Endothelial cell of umbilical vein (primary cell): ENCODE data around the gene GPR68. TPM values are rescaled to one million over a fixed set of nuclear protein-coding genes. Genes with fewer than 3 reads are reported as not detected.
"Not testable (repeated sequence)": the region's sequence is repeated elsewhere in the genome, so short reads cannot be mapped to it uniquely, and the experiment has no call there.

Experiments
- BruUV-seq: library from RNA; stranded (reverse); fragments of 400-500 nt; replicated peaks from 2 replicates; lab custom pipeline; 2021; lab: Mats Ljungman, UMichigan
- CTCF ChIA-PET: fragments of 300-600, 350-600 bp; sonication (Branson Sonifier 250); formaldehyde crosslinking; loops from one replicate; lab custom pipeline; 2021; ENCODE audit warnings: antibody characterized with exemption, inconsistent platforms; lab: Charles Lee
- POLR2A ChIA-PET: fragments of 300-600, 350-600 bp; sonication (Branson Sonifier 250); formaldehyde crosslinking; loops from one replicate; lab custom pipeline; 2021; ENCODE audit warnings: antibody characterized with exemption, inconsistent platforms; lab: Charles Lee
- DNase-seq: peaks from one replicate; pipeline ENCODE4 v3.0.0-alpha.2; 2011; ENCODE audit warnings: low read depth, low spot score
- FAIRE-seq: peaks from 2 replicates; lab custom pipeline; 2011; peaks lifted over from hg19 to GRCh38; lab: Jason Lieb, UNC
- H2AFZ ChIP-seq: 2 replicates; pipeline ENCODE4 v1.6.0; 2012; ENCODE audit warnings: low read depth, low read length, control low read depth, inconsistent platforms
- H3K27ac ChIP-seq: 2 replicates; pipeline ENCODE4 v1.5.1; 2011; ENCODE audit warnings: low read depth, mild to moderate bottlenecking, control low read depth, low read length, moderate library complexity; ENCODE audit not compliant: insufficient read depth
- H3K27me3 ChIP-seq, 2 experiments: 2 replicates each; pipeline versions ENCODE4 v1.6.0 to v1.6.1; 2011; ENCODE audit warnings: low read length in 2 of 2, mixed read lengths in 1 of 2; ENCODE audit not compliant: control insufficient read depth in 2 of 2, insufficient read depth in 2 of 2
- H3K36me3 ChIP-seq, 2 experiments: 2 replicates in 1 of 2; 3 replicates in 1 of 2; pipeline ENCODE4 v1.5.1; 2011; ENCODE audit warnings: low read length in 2 of 2, mild to moderate bottlenecking in 1 of 2, moderate library complexity in 1 of 2; ENCODE audit not compliant: control insufficient read depth in 2 of 2, insufficient read depth in 2 of 2; ENCODE audit errors: extremely low read depth in 1 of 2
- H3K4me1 ChIP-seq: 3 replicates; pipeline ENCODE4 v1.5.1; 2011; ENCODE audit warnings: mild to moderate bottlenecking, low read length; ENCODE audit not compliant: control insufficient read depth, insufficient read depth; ENCODE audit errors: extremely low read depth
- H3K4me2 ChIP-seq: 2 replicates; pipeline ENCODE4 v1.6.1; 2011; ENCODE audit warnings: low read length, control low read depth, mixed read lengths; ENCODE audit not compliant: insufficient read depth
- H3K4me3 ChIP-seq, 3 experiments: fragments of 200-600 bp in 1 of 3; sonication (generic), shearing (Covaris generic) in 1 of 3; replicated peaks in 1 of 3; 2 replicates each; pipeline ENCODE4 v1.5.1; 2011 to 2016; ENCODE audit warnings: control low read depth in 3 of 3, low read length in 3 of 3, mild to moderate bottlenecking in 2 of 3, inconsistent platforms in 1 of 3, low read depth in 1 of 3, moderate library complexity in 1 of 3; ENCODE audit not compliant: insufficient read depth in 1 of 3
- H3K79me2 ChIP-seq: 2 replicates; pipeline ENCODE4 v1.6.0; 2012; ENCODE audit warnings: low read length, inconsistent platforms; ENCODE audit not compliant: control insufficient read depth, insufficient read depth
- H3K9ac ChIP-seq: replicated peaks from 2 replicates; pipeline ENCODE3; 2011; ENCODE audit warnings: low read length, control low read depth; ENCODE audit not compliant: insufficient read depth; ENCODE audit errors: extremely low read depth
- H3K9me1 ChIP-seq: replicated peaks from 3 replicates; pipeline ENCODE4 v1.6.0; 2011; ENCODE audit warnings: mild to moderate bottlenecking, low read length; ENCODE audit not compliant: control insufficient read depth, insufficient read depth; ENCODE audit errors: extremely low read depth
- H3K9me3 ChIP-seq: replicated peaks from 2 replicates; pipeline ENCODE4 v1.5.1; 2012; ENCODE audit warnings: low read length, inconsistent platforms; ENCODE audit not compliant: control insufficient read depth, insufficient read depth
- H4K20me1 ChIP-seq: replicated peaks from 2 replicates; pipeline ENCODE3; 2011; ENCODE audit warnings: mild to moderate bottlenecking, low read length; ENCODE audit not compliant: control insufficient read depth, insufficient read depth; ENCODE audit errors: extremely low read depth
- GATA2 ChIP-seq: IDR thresholded peaks from 2 replicates; pipeline ENCODE4 v1.7.0; 2011; ENCODE audit warnings: low read depth, mild to moderate bottlenecking, moderate library complexity, mixed read lengths, low read length; ENCODE audit not compliant: insufficient read length, insufficient read depth
- POLR2AphosphoS5 ChIP-seq: IDR thresholded peaks from 2 replicates; pipeline ENCODE4 v1.6.1; 2012; ENCODE audit warnings: low read depth, mild to moderate bottlenecking, control low read depth, low read length, moderate library complexity; ENCODE audit not compliant: insufficient read depth
- dilution Hi-C: fragments of 300-500 bp; cut with MboI; formaldehyde crosslinking; loops from one replicate; pipeline ENCODE4 v1.15.0; 2019; ENCODE audit warnings: low sequenced_read_pairs; ENCODE audit not compliant: extremely low pct_ligation_motif_present
- intact Hi-C: fragments of 100-400 bp; cut with micrococcal nuclease; formaldehyde crosslinking; loops from one replicate; pipeline ENCODE4 v1.10.0; 2022
- polyA plus RNA-seq, 4 experiments: library from polyadenylated mRNA; depleted of rRNA in 3 of 4; stranded (reverse) in 3 of 4; unstranded in 1 of 4; fragments of >200 nt; gene quantifications; 2 replicates each; pipeline versions ENCODE4 v1.2.1 to v1.2.3, GENCODE V29; 2011 to 2012; ENCODE audit warnings: missing spikeins in 1 of 4
- total RNA-seq: library from RNA; stranded (reverse); gene quantifications from 2 replicates; pipeline ENCODE4 v1.2.3, GENCODE V29; 2021
- TF ChIP-seq, protein P1 (sequence below), 2 donors: IDR thresholded peaks; 1 replicate in 1 of 2; 2 replicates in 1 of 2; pipeline ENCODE4 v1.5.1; 2011; ENCODE audit warnings: low read length in 2 of 2, mild to moderate bottlenecking in 2 of 2, moderate library complexity in 2 of 2, control low read depth in 1 of 2, inconsistent platforms in 1 of 2, low read depth in 1 of 2; ENCODE audit not compliant: insufficient read depth in 1 of 2; ENCODE audit errors: extremely low read depth in 1 of 2

GPR68 gene
- total and polyA plus RNA-seq, 2 donors (not counting 3 experiments of a cell fraction or from before 2014, with no cell fraction given), result 0.24 to 0.36 TPM

DNA sequence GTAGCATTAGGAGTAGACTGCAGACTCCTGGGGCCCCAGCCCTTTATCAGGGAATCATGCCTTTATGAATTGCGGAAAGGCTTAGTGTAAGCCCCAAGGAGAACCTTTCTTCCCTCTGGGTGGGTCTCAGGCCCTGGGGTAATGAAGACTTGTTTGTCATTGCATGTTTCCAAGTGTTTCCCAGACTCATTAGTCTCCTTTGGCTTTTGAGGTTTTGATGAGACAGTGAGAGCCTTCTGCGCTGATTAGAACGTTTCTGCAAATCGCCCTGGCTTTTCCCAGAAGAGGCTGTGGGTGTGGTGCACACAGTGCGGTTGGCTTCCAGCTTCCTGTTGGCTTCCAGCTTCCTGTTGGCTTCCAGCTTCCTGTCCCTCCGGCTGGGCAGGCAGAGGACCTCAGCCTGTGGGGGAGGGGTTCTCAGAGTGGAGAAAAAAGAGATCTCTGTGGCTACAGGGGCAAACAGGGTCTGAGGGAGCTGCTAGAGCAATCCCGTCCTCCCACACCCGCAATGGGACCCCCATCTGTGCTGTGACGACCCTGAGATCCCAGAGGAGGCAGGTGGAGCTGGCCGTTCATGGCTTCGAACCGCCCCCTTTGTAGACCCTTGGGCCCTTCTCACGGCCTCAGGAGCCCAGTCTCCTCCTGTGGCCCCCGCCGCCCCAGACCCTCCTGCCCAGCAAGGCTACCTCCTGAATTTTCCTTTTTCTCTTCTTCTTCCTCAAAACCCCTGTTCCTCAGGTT, 42.1 kb downstream of the GPR68 start:
- Histone ChIP-seq H3K27ac (peak overlapping the region; percentile 69), H3K4me3 (peak overlapping the region in 1 of 3 experiments; percentile 11), H2AFZ (peak overlapping the region; percentile 54), H3K36me3 (peaks cover 9 to 15% of the 10 kb centered on the region in 2 experiments), H3K79me2 (no peaks in the 10 kb centered on the region), H3K4me2 (peak overlapping the region; percentile 88), H3K9ac (peak overlapping the region; percentile 46), H3K9me1 (no peaks in the 10 kb centered on the region), H3K27me3 (no peaks in the 10 kb centered on the region), H3K4me1 (peaks cover 12% of the 10 kb centered on the region), H4K20me1 (no peaks in the 10 kb centered on the region), H3K9me3 (no peaks in the 10 kb centered on the region)
- FAIRE-seq, result peak; percentile 95
- ChIA-PET POLR2A (no interaction called here), CTCF (interaction anchor here (0.9 to 2.6 kb wide), 6 partner anchors 9 to 86 kb away, joined by 3 to 15 read pairs (median 4); no protein-coding TSS in a partner anchor)
- dilution Hi-C loops (no loop called here), intact Hi-C loops (no loop called here)
- peak; percentile 15 for TF ChIP-seq GATA2
- TF ChIP-seq, protein P1, sequence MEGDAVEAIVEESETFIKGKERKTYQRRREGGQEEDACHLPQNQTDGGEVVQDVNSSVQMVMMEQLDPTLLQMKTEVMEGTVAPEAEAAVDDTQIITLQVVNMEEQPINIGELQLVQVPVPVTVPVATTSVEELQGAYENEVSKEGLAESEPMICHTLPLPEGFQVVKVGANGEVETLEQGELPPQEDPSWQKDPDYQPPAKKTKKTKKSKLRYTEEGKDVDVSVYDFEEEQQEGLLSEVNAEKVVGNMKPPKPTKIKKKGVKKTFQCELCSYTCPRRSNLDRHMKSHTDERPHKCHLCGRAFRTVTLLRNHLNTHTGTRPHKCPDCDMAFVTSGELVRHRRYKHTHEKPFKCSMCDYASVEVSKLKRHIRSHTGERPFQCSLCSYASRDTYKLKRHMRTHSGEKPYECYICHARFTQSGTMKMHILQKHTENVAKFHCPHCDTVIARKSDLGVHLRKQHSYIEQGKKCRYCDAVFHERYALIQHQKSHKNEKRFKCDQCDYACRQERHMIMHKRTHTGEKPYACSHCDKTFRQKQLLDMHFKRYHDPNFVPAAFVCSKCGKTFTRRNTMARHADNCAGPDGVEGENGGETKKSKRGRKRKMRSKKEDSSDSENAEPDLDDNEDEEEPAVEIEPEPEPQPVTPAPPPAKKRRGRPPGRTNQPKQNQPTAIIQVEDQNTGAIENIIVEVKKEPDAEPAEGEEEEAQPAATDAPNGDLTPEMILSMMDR (IDR thresholded peaks at IDR 0.05; ENCODE audit: extremely low read depth in 1 of 2, insufficient read depth in 1 of 2, low read depth in 1 of 2, low read length in 2 of 2), result no peak
- peak; percentile 74 for TF ChIP-seq POLR2AphosphoS5
- peak; percentile 47 for DNase-seq
- no TSS peak for BruUV-seq

DNA sequence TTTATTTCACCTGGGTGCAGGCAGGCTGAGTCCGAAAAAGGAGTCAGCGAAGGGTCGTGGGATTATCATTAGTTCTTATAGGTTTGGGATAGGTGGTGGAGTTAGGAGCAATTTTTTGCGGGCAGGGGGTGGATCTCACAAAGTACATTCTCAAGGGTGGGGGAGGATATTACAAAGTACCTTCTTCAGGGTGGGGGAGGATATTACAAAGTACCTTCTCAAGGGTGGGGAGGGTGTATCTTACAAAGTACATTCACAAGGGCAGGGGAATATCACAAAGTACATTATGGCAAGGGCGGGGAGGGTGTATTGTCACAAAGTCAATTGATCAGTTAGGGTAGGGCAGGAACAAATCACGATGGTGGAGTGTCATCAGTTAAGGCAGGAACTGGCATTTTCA, 43.7 kb downstream of the GPR68 start:
- BruUV-seq, H3K4me2 ChIP-seq, H4K20me1 ChIP-seq, H3K9me3 ChIP-seq, H3K27me3 ChIP-seq, intact Hi-C loops, FAIRE-seq, DNase-seq, POLR2A ChIA-PET, H3K27ac ChIP-seq, dilution Hi-C loops, H3K4me3 ChIP-seq, H3K9me1 ChIP-seq, H2AFZ ChIP-seq, H3K79me2 ChIP-seq, H3K9ac ChIP-seq: not testable (repeated sequence)
- CTCF ChIA-PET, result interaction anchor here (2.6 kb wide), 1 partner anchor 23 kb away, joined by 15 read pairs; no protein-coding TSS in a partner anchor
- H3K4me1 ChIP-seq, result peaks cover 12% of the 10 kb centered on the region
- H3K36me3 ChIP-seq, result peaks cover 9 to 15% of the 10 kb centered on the region in 2 experiments
